ENCODE data around the gene ADGRG6. TPM values are rescaled to one million over a fixed set of nuclear protein-coding genes. Genes with fewer than 3 reads are reported as not detected.

Gene ADGRG6
- total RNA-seq, 1 donor from 2014 or later: 145 TPM

GRCh38 chr6:142485256-142485655 lies 183.4 kb downstream of the ADGRG6 start:
- DNase-seq (ENCODE audit: low spot score): no peak

- no peak for DNase-seq (ENCODE audit: low spot score)
These were observed 188.2 kb downstream of the ADGRG6 start for GRCh38 chr6:142489722-142490610.

Other genes with a start within 250 kb of the ADGRG6 start
- not detected for gene GJE1, start 169.1 kb upstream of the ADGRG6 start, total RNA-seq
- gene NMBR, start 154.9 kb upstream of the ADGRG6 start, total RNA-seq: not detected
- gene VTA1, start 154.7 kb upstream of the ADGRG6 start, total RNA-seq: 42.3 TPM

Measured in ureter (tissue), 1 donor.